BLaER1 treated with 17β-estradiol and CSF1 and Interleukin-3, amounts not matched to agents 10 nM and 100 nM (cell line): Measurements from ENCODE around the gene CCR5.
A peak's percentile ranks its signal among the peaks of the same experiment; 100 is the strongest.

Source experiments
- H3K27ac ChIP-seq, 11 experiments: shearing (Covaris generic); formaldehyde crosslinking; 2 replicates each; pipeline ENCODE4 v1.8.1; 2022
- H3K27me3 ChIP-seq, 11 experiments: shearing (Covaris generic); formaldehyde crosslinking; 2 replicates each; pipeline ENCODE4 v1.8.1; 2022
- H3K36me3 ChIP-seq, 11 experiments: shearing (Covaris generic); formaldehyde crosslinking; 2 replicates each; pipeline ENCODE4 v1.8.1; 2022
- H3K4me1 ChIP-seq, 10 experiments: shearing (Covaris generic); formaldehyde crosslinking; 2 replicates each; pipeline ENCODE4 v1.8.1; 2022
- H3K4me2 ChIP-seq, 11 experiments: shearing (Covaris generic); formaldehyde crosslinking; 2 replicates each; pipeline ENCODE4 v1.8.1; 2022
- H3K4me3 ChIP-seq, 10 experiments: shearing (Covaris generic); formaldehyde crosslinking; 2 replicates each; pipeline ENCODE4 v1.8.1; 2022
- H3K9ac ChIP-seq, 11 experiments: shearing (Covaris generic); formaldehyde crosslinking; 2 replicates each; pipeline ENCODE4 v1.8.1; 2022
- H3K9me3 ChIP-seq, 11 experiments: shearing (Covaris generic); formaldehyde crosslinking; replicated peaks in 1 of 11; 2 replicates each; pipeline ENCODE4 v1.8.1; 2022
- H4K20me1 ChIP-seq, 11 experiments: shearing (Covaris generic); formaldehyde crosslinking; 2 replicates each; pipeline ENCODE4 v1.8.1; 2022
- Cebpa-rat ChIP-seq, 11 experiments: shearing (Covaris generic); IDR thresholded peaks; 2 replicates each; pipeline ENCODE4 v1.8.1; 2022

The CCR5 gene

GRCh38 chr3:46416811-46417510 is 46.2 kb downstream of the CCR5 start:
- H3K4me2 ChIP-seq: peak overlapping the region; percentile 50 to 76 (median 63)
- 0 out of 22 replicates have a peak overlapping the region, but pooled peaks of 1 of the 11 experiments have one; percentile 3 for H3K27ac ChIP-seq
- no peaks in the 10 kb centered on the region for H3K36me3 ChIP-seq
- no peak overlapping the region for H3K4me3 ChIP-seq
- no peaks in the 10 kb centered on the region for H4K20me1 ChIP-seq
- no peaks in the 10 kb centered on the region for H3K27me3 ChIP-seq
- H3K9ac ChIP-seq: no peak overlapping the region
- peaks cover 0 to 6% (median 0%) of the 10 kb centered on the region in 11 experiments; a peak in 3 of 22 replicates for H3K9me3 ChIP-seq
- peaks cover 27 to 44% (median 34%) of the 10 kb centered on the region in 10 experiments for H3K4me1 ChIP-seq
- TF ChIP-seq Cebpa-rat (IDR thresholded peaks at IDR 0.05): no peak

DNA sequence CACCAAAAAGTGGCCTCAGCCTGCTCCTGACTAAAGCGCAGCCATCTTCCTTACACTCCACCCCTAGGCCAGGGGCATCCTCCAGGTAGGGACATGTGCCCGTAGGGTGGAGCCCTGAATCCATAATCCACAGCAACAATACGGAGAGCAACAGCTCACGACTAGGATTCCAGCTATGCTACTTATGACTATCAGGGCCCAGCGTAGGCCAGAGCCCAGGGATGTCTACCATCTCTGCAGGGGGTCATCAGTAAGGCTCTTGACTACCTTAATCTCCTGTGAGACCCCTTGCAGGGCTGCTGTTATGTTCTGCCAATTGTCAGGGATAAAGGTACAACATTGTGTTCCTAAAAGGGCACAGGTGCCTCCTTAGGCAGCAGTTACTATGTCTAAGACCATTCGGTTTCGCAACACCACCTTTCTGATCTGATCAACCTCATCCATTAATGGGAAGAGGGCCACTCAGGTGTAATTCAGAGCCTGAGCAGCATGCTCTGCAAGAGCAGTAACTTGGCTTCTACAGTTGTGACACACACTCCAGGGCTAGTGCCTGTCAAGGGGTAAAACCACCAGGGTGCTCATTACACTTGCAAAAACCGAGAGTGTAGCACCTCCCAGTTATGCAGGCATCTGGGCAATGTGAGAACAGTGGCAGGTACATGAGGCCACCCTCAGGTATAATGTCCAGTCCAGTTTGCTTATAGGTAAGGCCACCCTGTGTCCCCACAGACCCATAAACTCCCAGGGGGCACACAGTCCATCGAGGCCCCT is 47.3 kb downstream of the CCR5 start:
- H3K27ac ChIP-seq: no peak overlapping the region
- H3K9me3 ChIP-seq: peaks cover 0 to 6% (median 0%) of the 10 kb centered on the region in 11 experiments; a peak in 3 of 22 replicates
- peak in 1 of 11 experiments; percentile 22; a peak in 1 of 22 replicates for TF ChIP-seq Cebpa-rat (IDR thresholded peaks at IDR 0.05)

GRCh38 chr3:46419816-46420215 is 49.1 kb downstream of the CCR5 start:
- H3K4me3 ChIP-seq: no peak overlapping the region
- no peak overlapping the region for H3K9ac ChIP-seq
- no peak for TF ChIP-seq Cebpa-rat (IDR thresholded peaks at IDR 0.05)
- no peak overlapping the region for H3K4me2 ChIP-seq
- peaks cover 13 to 19% (median 16%) of the 10 kb centered on the region in 10 experiments for H3K4me1 ChIP-seq
- no peaks in the 10 kb centered on the region for H4K20me1 ChIP-seq
- H3K36me3 ChIP-seq: no peaks in the 10 kb centered on the region
- H3K9me3 ChIP-seq: peaks cover 0 to 6% (median 0%) of the 10 kb centered on the region in 11 experiments; a peak in 3 of 22 replicates
- H3K27ac ChIP-seq: no peak overlapping the region
- no peaks in the 10 kb centered on the region for H3K27me3 ChIP-seq

More for the DNA sequence above, 47.3 kb downstream of the CCR5 start:
- Histone ChIP-seq H3K9ac (no peak overlapping the region), H3K4me2 (no peak overlapping the region), H4K20me1 (no peaks in the 10 kb centered on the region), H3K27me3 (no peaks in the 10 kb centered on the region), H3K4me1 (peaks cover 19 to 33% (median 27%) of the 10 kb centered on the region in 10 experiments), H3K36me3 (no peaks in the 10 kb centered on the region), H3K4me3 (no peak overlapping the region)

GRCh38 chr3:46420931-46421330 is 50.2 kb downstream of the CCR5 start:
- Histone ChIP-seq H3K27me3 (no peaks in the 10 kb centered on the region), H3K4me2 (no peak overlapping the region), H3K4me1 (peaks cover 10 to 15% (median 12%) of the 10 kb centered on the region in 10 experiments), H3K9ac (no peak overlapping the region), H3K9me3 (peaks cover 0 to 6% (median 0%) of the 10 kb centered on the region in 11 experiments; a peak in 3 of 22 replicates), H3K36me3 (no peaks in the 10 kb centered on the region), H3K27ac (no peak overlapping the region), H4K20me1 (no peaks in the 10 kb centered on the region), H3K4me3 (no peak overlapping the region)
- TF ChIP-seq Cebpa-rat (IDR thresholded peaks at IDR 0.05): no peak

- no peaks in the 10 kb centered on the region for H3K36me3 ChIP-seq
- peaks cover 6 to 15% (median 8%) of the 10 kb centered on the region in 10 experiments; a peak in 9 of 20 replicates for H3K4me1 ChIP-seq
- no peaks in the 10 kb centered on the region for H3K27me3 ChIP-seq
- H3K9me3 ChIP-seq: peaks cover 0 to 6% (median 0%) of the 10 kb centered on the region in 11 experiments; a peak in 3 of 22 replicates
- H3K4me2 ChIP-seq: no peak overlapping the region
- no peak overlapping the region for H3K9ac ChIP-seq
- H3K27ac ChIP-seq: no peak overlapping the region
- H4K20me1 ChIP-seq: no peaks in the 10 kb centered on the region
- H3K4me3 ChIP-seq: no peak overlapping the region
- TF ChIP-seq Cebpa-rat (IDR thresholded peaks at IDR 0.05): no peak
Observed at GRCh38 chr3:46422617-46423016, 51.9 kb downstream of the CCR5 start.

DNA sequence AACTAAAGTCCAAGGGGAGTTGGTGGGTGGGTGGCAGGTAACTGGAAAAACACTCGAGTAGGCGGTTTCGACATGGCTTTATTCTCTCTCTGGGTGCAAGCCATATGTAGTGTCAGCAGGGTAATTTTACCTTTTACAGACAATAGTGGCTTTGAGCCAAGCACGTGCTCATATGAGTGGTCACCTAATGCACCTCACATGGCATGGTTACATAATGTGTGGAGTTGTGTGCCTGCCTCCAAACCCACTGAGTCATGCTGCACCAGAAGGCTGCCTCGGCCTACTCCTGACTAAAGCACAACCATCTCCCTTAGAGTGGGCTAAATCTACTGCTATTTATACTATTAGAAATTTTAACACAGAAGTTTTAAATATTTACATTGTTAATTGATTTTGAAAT is 52.8 kb downstream of the CCR5 start:
- H3K27me3 ChIP-seq: no peaks in the 10 kb centered on the region
- no peak overlapping the region for H3K9ac ChIP-seq
- H3K27ac ChIP-seq: no peak overlapping the region
- H3K4me1 ChIP-seq: peaks cover 6 to 15% (median 8%) of the 10 kb centered on the region in 10 experiments; a peak in 9 of 20 replicates
- H3K4me3 ChIP-seq: no peak overlapping the region
- peaks cover 0 to 6% (median 0%) of the 10 kb centered on the region in 11 experiments; a peak in 3 of 22 replicates for H3K9me3 ChIP-seq
- no peaks in the 10 kb centered on the region for H3K36me3 ChIP-seq
- no peak for TF ChIP-seq Cebpa-rat (IDR thresholded peaks at IDR 0.05)
- no peaks in the 10 kb centered on the region for H4K20me1 ChIP-seq
- H3K4me2 ChIP-seq: no peak overlapping the region
